NT2/D1 (cell line): ENCODE results near the gene WASF2.
"Not testable (repeated sequence)": the region's sequence is repeated elsewhere in the genome, so short reads cannot be mapped to it uniquely, and the experiment has no call there.

ENCODE experiments used
- DNase-seq: peaks from one replicate; pipeline ENCODE4 v3.0.0-alpha.2; 2011; ENCODE audit warnings: low read depth, low spot score
- H3K27me3 ChIP-seq: 2 replicates; pipeline ENCODE4 v1.6.0; 2011; ENCODE audit warnings: mild to moderate bottlenecking; ENCODE audit not compliant: insufficient read length, insufficient read depth
- H3K36me3 ChIP-seq: 2 replicates; pipeline ENCODE4 v1.6.1; 2011; ENCODE audit warnings: mild to moderate bottlenecking, low read length, mixed read lengths; ENCODE audit not compliant: insufficient read depth, insufficient read length
- H3K4me1 ChIP-seq: 2 replicates; pipeline ENCODE4 v1.5.1; 2011; ENCODE audit not compliant: insufficient read depth, insufficient read length
- H3K4me3 ChIP-seq: 2 replicates; pipeline ENCODE4 v1.5.1; 2011; ENCODE audit warnings: low read depth; ENCODE audit not compliant: insufficient read length
- H3K9ac ChIP-seq: 2 replicates; pipeline ENCODE4 v1.6.0; 2011; ENCODE audit warnings: low read depth; ENCODE audit not compliant: insufficient read length
- H3K9me3 ChIP-seq: 2 replicates; pipeline ENCODE4 v1.5.1; 2011; ENCODE audit warnings: mild to moderate bottlenecking, low read length; ENCODE audit not compliant: insufficient read depth
- SUZ12 ChIP-seq: IDR thresholded peaks from 2 replicates; pipeline ENCODE4 v1.6.1; 2011; ENCODE audit not compliant: insufficient read length, insufficient read depth; ENCODE audit errors: extremely low read depth
- YY1 ChIP-seq: IDR thresholded peaks from 2 replicates; pipeline ENCODE4 v1.6.1; 2011; ENCODE audit not compliant: insufficient read length, insufficient read depth
- ZNF274 ChIP-seq: IDR thresholded peaks from 2 replicates; pipeline ENCODE4 v1.6.1; 2011; ENCODE audit warnings: mild to moderate bottlenecking, low read depth, low read length

WASF2 gene

DNA sequence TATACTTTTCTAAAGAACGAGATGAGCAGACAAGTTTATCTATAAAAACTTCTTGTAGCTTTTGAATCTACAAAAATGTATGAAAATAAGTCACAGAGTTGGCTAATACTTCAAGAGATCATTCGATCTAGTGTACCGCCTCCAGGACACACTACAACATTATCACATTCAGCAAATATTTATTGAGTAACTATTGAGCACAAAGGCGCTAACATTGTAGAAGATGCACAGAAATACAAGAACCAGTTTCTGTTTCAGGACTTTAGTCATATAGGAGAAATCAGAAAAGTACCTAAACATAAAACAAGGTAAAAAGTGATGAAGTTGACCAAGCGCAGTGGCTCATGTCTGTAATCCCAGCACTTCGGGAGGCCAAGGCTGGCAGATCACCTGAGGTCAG is 20.6 kb downstream of the WASF2 start:
- TF ChIP-seq ZNF274 (no peak), YY1 (no peak)
- H3K27me3 ChIP-seq: no peaks in the 10 kb centered on the region

GRCh38 chr1:27468378-27468777 is 21.6 kb downstream of the WASF2 start:
- not testable (repeated sequence) for H3K9me3 ChIP-seq, H3K27me3 ChIP-seq, H3K9ac ChIP-seq, H3K4me3 ChIP-seq, DNase-seq, H3K4me1 ChIP-seq, H3K36me3 ChIP-seq

More for the DNA sequence above, 20.6 kb downstream of the WASF2 start:
- no peaks in the 10 kb centered on the region for H3K9me3 ChIP-seq
- H3K36me3 ChIP-seq: peaks cover 11% of the 10 kb centered on the region
- H3K4me1 ChIP-seq: no peaks in the 10 kb centered on the region
- no peak overlapping the region for H3K4me3 ChIP-seq
- H3K9ac ChIP-seq: no peak overlapping the region
- DNase-seq: no peak

GRCh38 chr1:27464926-27465647 is 24.9 kb downstream of the WASF2 start:
- Histone ChIP-seq H3K9me3 (no peaks in the 10 kb centered on the region), H3K9ac (no peak overlapping the region), H3K27me3 (no peaks in the 10 kb centered on the region), H3K4me3 (no peak overlapping the region), H3K36me3 (peaks cover 12% of the 10 kb centered on the region), H3K4me1 (no peaks in the 10 kb centered on the region)
- no peak for TF ChIP-seq ZNF274
- TF ChIP-seq YY1: no peak
- no peak for TF ChIP-seq SUZ12
- DNase-seq: no peak

DNA sequence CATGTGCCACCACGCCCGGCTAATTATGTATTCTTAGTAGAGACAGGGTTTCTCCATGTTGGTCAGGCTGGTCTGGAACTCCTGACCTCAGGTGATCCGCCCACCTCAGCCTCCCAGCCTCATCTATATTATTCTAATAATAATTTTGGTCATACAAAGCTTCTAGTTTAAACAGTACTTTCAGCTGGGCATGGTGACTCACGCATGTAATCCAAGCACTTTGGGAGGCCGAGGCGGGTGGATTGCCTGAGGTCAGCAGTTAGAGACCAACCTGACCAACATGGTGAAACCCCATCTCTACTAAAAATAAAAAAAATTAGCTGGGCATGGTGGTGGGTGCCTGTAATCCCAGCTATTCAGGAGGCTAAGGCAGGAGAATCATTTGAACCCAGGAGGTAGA is 26.1 kb downstream of the WASF2 start:
- not testable (repeated sequence) for DNase-seq, H3K4me1 ChIP-seq

DNA sequence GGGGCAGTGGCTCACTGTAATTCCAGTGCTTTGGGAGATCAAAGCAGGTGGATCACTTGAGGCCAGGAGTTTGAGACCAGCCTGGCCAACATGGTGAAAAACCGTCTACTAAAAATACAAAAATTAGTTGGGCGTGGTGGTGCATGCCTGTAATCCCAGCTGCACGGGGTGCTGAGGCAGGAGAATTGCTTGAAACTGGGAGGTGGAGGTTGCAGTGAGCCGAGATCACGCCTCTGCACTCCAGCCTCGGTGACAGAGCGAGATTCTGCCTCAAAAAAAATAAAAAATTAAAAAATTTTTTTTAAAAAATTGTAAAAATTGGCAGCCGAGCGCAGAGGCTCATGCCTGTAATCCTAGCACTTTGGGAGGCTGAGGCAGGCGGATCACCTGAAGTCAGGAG is 31.4 kb downstream of the WASF2 start:
- H3K9me3 ChIP-seq, H3K4me3 ChIP-seq, H3K4me1 ChIP-seq, H3K27me3 ChIP-seq, H3K36me3 ChIP-seq, DNase-seq, H3K9ac ChIP-seq: not testable (repeated sequence)

More for the DNA sequence above, 26.1 kb downstream of the WASF2 start:
- H3K27me3 ChIP-seq, H3K9ac ChIP-seq, H3K9me3 ChIP-seq, H3K4me3 ChIP-seq: not testable (repeated sequence)
- H3K36me3 ChIP-seq: peaks cover 12% of the 10 kb centered on the region

GRCh38 chr1:27455139-27455811 is 34.7 kb downstream of the WASF2 start:
- DNase-seq: no peak
- H3K36me3 ChIP-seq: no peaks in the 10 kb centered on the region
- H3K27me3 ChIP-seq: no peaks in the 10 kb centered on the region
- H3K9ac ChIP-seq: no peak overlapping the region
- TF ChIP-seq YY1 (no peak), ZNF274 (no peak), SUZ12 (no peak)
- peaks cover 3% of the 10 kb centered on the region for H3K4me1 ChIP-seq
- H3K4me3 ChIP-seq: no peak overlapping the region
- H3K9me3 ChIP-seq: no peaks in the 10 kb centered on the region

DNA sequence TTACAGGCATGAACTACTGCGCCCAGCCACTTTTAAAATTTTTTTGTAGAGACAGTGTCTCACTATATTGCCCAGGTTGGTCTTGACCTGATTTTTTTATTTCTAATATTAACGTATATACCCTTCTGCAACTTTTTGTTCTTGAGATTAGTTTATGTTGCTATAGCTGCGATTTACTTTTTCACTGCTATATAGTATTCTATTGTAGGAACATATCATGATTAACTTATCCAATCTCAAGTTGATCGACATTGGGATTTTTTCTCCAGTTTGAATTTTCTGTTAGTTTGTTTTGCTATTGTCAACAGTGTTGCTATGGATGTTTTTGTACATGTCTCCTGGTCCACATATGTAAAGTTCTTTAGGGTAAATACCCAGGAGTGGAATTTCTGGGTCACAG is 35.4 kb downstream of the WASF2 start:
- no peak overlapping the region for H3K9ac ChIP-seq
- no peaks in the 10 kb centered on the region for H3K27me3 ChIP-seq
- no peak overlapping the region for H3K4me3 ChIP-seq
- TF ChIP-seq SUZ12 (no peak), YY1 (no peak), ZNF274 (no peak)
- no peaks in the 10 kb centered on the region for H3K36me3 ChIP-seq
- H3K4me1 ChIP-seq: peaks cover 3% of the 10 kb centered on the region
- no peaks in the 10 kb centered on the region for H3K9me3 ChIP-seq
- DNase-seq: no peak

GRCh38 chr1:27451343-27451742 is 38.6 kb downstream of the WASF2 start:
- TF ChIP-seq YY1 (no peak), ZNF274 (no peak), SUZ12 (no peak)
- peaks cover 2% of the 10 kb centered on the region for H3K4me1 ChIP-seq

More at GRCh38 chr1:27451343-27451742, 38.6 kb downstream of the WASF2 start:
- Histone ChIP-seq H3K4me3 (no peak overlapping the region), H3K36me3 (no peaks in the 10 kb centered on the region), H3K9me3 (no peaks in the 10 kb centered on the region), H3K9ac (no peak overlapping the region), H3K27me3 (no peaks in the 10 kb centered on the region)
- peak; percentile 9 for DNase-seq
